AG09309 (cell line): Measurements from ENCODE around the gene SNN.

Experiments used
- DNase-seq: peaks from one replicate; pipeline ENCODE4 v3.0.0-alpha.2; 2010; ENCODE audit warnings: low read depth
- H3K4me3 ChIP-seq: 2 replicates; pipeline ENCODE4 v1.5.1; 2011; ENCODE audit warnings: mild to moderate bottlenecking, low read depth, low read length, moderate library complexity; ENCODE audit not compliant: control insufficient read depth
- CTCF ChIP-seq: IDR thresholded peaks from 2 replicates; pipeline ENCODE4 v1.5.1; 2011; ENCODE audit warnings: mild to moderate bottlenecking, low read depth, low read length, inconsistent platforms; ENCODE audit not compliant: insufficient read depth, control insufficient read depth; ENCODE audit errors: missing control alignments

SNN gene

GRCh38 chr16:11666103-11667055, 1.9 kb upstream of the SNN start:
- no peak for DNase-seq
- TF ChIP-seq CTCF, result no peak
- H3K4me3 ChIP-seq, result no peak overlapping the region

GRCh38 chr16:11667221-11667823, 933 bp upstream of the SNN start:
- TF ChIP-seq CTCF, result no peak
- no peak overlapping the region for H3K4me3 ChIP-seq
- no peak for DNase-seq

- H3K4me3 ChIP-seq, result peak overlapping the region; percentile 57
- no peak for TF ChIP-seq CTCF
- DNase-seq, result no peak
Measured at GRCh38 chr16:11668623-11669379, 546 bp downstream of the SNN start.

DNA sequence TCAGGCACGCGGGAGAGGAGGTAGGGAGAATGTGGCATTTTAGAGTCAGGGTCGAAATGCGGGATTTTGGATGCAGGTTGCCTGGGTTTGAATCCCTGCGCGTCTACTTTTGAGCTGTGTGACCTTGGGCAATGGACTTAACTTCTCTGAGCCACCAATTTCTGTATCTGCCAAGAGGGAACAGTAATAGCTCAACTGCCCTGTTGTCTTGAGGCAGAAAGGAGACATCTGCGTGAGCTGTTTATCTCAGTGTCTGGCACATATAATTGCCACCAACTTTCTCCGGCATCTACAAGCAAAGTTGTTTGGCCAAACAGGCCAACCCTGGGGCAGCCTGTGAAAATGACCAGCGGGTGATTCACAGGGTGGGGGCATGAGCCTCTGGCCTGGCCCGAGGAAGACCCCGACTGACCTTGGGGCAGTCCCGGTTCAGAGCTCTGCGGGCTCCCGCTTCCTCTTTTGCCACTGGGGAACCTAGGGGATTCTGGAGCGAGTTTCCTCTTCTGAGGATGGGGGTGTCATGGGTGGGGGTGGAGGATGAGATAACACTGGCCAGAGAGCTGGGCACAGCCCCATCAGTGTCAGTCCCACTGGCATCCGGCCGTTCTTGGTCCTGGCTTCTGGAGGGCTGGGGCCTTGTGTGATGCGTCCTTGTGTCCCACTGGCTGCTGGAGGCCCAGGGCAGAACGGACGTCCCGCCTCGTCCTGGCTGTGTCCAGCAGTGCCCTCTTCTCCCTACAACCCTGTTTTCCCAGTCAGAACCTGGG, 1.3 kb downstream of the SNN start:
- no peak for DNase-seq
- no peak for TF ChIP-seq CTCF
- H3K4me3 ChIP-seq, result peak overlapping the region; percentile 57

DNA sequence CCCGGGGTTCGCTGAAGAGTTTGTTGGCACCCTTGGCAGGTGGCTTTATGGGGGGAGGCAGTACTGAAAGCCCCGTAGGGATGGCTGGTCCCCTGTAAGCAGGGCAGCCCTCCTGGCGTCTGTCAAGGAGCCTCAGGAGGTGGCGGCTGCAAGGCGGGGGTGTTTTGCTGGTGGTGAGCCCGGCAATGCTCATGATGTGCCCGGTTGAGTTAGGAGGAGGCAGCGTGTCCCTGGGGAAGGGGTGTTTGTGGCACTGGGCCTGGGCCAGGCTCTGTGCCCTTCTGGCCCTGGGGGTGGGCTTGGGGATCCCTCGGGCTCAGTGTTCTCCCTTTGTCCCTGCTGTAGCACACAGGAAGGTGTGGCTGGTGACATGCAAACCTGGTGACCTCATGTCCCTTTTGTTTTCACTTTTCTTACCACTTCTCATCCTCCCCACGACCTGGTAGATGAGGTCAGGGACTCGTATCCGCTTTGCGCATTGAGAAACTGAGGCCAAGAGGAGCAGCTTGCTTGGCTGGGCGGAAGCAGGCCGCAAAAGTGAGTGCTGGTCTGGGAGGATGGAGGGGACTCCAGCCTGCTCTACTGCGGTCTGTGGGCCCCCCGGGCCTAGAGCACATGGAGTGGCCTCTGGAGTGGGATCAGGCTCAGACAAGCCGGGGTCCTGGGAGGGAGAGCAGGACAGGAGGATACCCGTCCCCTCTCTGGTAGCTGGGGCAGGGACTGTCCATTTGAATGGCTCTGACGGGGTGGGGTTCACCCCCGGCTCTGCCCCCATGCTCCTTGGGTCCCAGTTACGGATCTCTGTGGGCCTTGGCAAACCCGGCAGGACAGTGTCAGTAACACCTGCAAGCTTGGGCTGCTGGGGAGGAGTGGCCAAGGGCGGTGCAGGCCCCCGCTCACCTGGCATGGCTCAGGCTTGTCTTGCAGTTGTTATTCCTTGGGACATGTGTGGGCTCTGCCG, 2.2 kb downstream of the SNN start:
- H3K4me3 ChIP-seq, result no peak overlapping the region
- no peak for DNase-seq
- TF ChIP-seq CTCF, result no peak
